ENCODE results near the gene SVIL. TPM values are rescaled to one million over a fixed set of nuclear protein-coding genes. Genes with fewer than 3 reads are reported as not detected.
"Not testable (repeated sequence)": the region's sequence is repeated elsewhere in the genome, so short reads cannot be mapped to it uniquely, and the experiment has no call there.

The SVIL gene
- total RNA-seq, 2 donors from 2014 or later: 6.8 to 18.8 TPM

- DNase-seq (ENCODE audit: low spot score): no peak
- Mint-ChIP-seq H3K36me3 (no peaks in the 10 kb centered on the region), H3K4me1 (ENCODE audit: low read depth in 2 of 2) (peaks cover 1 to 2% of the 10 kb centered on the region in 2 donors), H3K9me3 (no peaks in the 10 kb centered on the region), H3K27me3 (no peaks in the 10 kb centered on the region), H3K4me3 (no peak overlapping the region), H3K27ac (no peak overlapping the region)
- no peak for ATAC-seq
Measured at GRCh38 chr10:29517352-29517923, 117.3 kb downstream of the SVIL start.

DNA sequence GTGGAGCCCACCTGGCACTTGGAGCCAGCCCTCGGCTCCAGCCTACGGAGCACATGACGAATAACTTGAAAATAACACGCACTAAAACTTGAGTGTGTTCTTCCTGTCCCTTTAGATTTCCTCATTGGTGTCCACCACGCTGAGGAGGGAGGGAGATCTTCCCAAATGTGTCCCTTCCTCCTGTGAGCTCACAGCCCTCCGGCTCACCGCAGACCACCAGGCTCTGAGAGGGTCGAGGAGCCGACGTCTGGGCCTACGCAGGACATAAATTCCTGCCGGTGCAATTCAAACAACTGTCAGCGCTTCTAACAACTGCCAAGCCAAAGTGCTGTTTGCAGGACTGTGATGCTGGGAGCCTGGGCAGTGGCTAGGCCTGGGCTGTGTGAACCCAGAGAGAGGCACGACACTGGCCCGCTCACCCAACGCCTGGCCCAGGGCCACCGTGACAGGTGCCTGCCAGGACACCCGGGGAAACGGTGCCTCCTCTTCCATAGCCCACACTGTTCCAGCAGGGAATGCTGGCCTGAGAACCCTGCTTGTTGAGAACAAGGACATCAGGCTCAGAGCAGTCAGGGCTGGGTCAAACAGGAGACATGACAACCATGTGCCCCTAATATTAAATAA lies 118.3 kb downstream of the SVIL start:
- not testable (repeated sequence) for ATAC-seq; H3K4me1 Mint-ChIP-seq (ENCODE audit: low read depth in 2 of 2); H3K9me3 Mint-ChIP-seq; H3K27me3 Mint-ChIP-seq; H3K4me3 Mint-ChIP-seq; H3K36me3 Mint-ChIP-seq; H3K27ac Mint-ChIP-seq; DNase-seq (ENCODE audit: low spot score)

DNA sequence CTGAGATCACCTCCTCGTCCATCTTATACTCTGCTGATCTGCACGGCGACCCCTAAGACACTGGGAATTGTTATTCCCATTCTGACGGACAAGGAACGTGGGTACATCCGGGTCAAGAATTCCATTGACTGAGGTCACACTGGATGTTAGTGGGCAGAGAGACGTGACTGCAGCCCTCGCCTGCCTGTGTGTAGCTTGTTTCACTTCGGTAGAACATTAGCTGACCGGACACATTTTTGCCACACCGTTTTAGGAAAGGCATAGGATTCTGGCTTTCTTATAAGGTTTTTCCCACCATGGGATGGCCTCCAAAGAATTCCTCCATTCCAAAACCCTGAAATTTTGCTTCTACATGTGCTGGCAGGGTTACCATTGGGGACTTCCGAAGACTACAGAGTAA lies 118.9 kb downstream of the SVIL start:
- ATAC-seq; H3K4me1 Mint-ChIP-seq (ENCODE audit: low read depth in 2 of 2); H3K27me3 Mint-ChIP-seq; H3K36me3 Mint-ChIP-seq; H3K4me3 Mint-ChIP-seq; H3K9me3 Mint-ChIP-seq; DNase-seq (ENCODE audit: low spot score); H3K27ac Mint-ChIP-seq: not testable (repeated sequence)

GRCh38 chr10:29515104-29515503 lies 119.7 kb downstream of the SVIL start:
- not testable (repeated sequence) for H3K4me3 Mint-ChIP-seq; H3K27me3 Mint-ChIP-seq; DNase-seq (ENCODE audit: low spot score); ATAC-seq; H3K27ac Mint-ChIP-seq; H3K9me3 Mint-ChIP-seq; H3K36me3 Mint-ChIP-seq; H3K4me1 Mint-ChIP-seq (ENCODE audit: low read depth in 2 of 2)

DNA sequence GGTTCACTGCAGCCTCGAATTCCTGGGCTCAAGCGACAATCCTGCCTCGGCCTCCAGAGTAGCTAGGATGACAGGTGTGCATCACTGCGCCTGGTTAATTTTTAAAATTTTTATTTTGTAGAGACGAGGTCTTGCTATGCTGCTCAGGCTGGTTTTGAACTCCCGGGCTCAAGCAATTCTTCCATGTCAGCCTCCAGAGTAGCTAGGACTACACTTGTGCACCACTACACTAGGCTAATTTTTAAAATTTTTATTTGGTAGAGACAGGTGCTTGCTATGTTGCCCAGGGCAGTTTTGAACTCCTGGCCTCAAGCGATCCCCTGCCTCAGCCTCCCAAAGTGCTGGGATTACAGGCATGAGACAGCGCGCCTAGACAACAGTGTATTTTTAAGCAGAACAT lies 120.5 kb downstream of the SVIL start:
- Mint-ChIP-seq H3K27me3 (no peaks in the 10 kb centered on the region), H3K9me3 (no peaks in the 10 kb centered on the region), H3K4me1 (ENCODE audit: low read depth in 2 of 2) (no peaks in the 10 kb centered on the region), H3K4me3 (no peak overlapping the region), H3K36me3 (no peaks in the 10 kb centered on the region), H3K27ac (no peak overlapping the region)
- DNase-seq (ENCODE audit: low spot score) (no peak), ATAC-seq (no peak)

- ATAC-seq: no peak
- Mint-ChIP-seq H3K27me3 (no peaks in the 10 kb centered on the region), H3K4me1 (ENCODE audit: low read depth in 2 of 2) (peaks cover 2 to 4% of the 10 kb centered on the region in 2 donors), H3K36me3 (no peaks in the 10 kb centered on the region), H3K27ac (no peak overlapping the region), H3K4me3 (no peak overlapping the region), H3K9me3 (no peaks in the 10 kb centered on the region)
- DNase-seq (ENCODE audit: low spot score): no peak
Measured at GRCh38 chr10:29512425-29512974, 122.3 kb downstream of the SVIL start.

DNA sequence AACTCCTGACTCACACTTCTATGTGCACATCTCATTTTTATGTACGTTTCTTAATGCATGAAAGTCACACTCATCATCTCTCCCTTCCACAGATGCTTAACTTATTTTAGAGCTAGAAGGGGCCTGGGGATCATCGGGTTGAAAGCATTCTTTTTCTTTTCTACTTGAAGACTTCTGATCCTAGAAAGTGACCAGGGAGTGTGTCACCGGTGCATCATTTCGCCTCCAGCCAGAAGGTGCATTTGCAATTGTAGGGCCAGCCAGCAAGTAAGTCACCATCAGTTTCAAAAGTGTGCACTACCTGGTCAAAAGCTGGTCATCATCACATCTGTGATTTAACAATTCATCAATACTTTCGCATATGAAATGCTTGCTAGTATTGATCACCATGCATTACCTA lies 123.0 kb downstream of the SVIL start:
- not testable (repeated sequence) for H3K27me3 Mint-ChIP-seq; DNase-seq (ENCODE audit: low spot score); H3K4me1 Mint-ChIP-seq (ENCODE audit: low read depth in 2 of 2); ATAC-seq; H3K36me3 Mint-ChIP-seq; H3K9me3 Mint-ChIP-seq; H3K4me3 Mint-ChIP-seq; H3K27ac Mint-ChIP-seq

- not testable (repeated sequence) for H3K36me3 Mint-ChIP-seq; DNase-seq (ENCODE audit: low spot score); H3K4me1 Mint-ChIP-seq (ENCODE audit: low read depth in 2 of 2); H3K27ac Mint-ChIP-seq; H3K9me3 Mint-ChIP-seq; H3K27me3 Mint-ChIP-seq; H3K4me3 Mint-ChIP-seq
- ATAC-seq: peak in 1 of 2 donors; percentile 62
Measured at GRCh38 chr10:29510483-29511157, 124.2 kb downstream of the SVIL start.

DNA sequence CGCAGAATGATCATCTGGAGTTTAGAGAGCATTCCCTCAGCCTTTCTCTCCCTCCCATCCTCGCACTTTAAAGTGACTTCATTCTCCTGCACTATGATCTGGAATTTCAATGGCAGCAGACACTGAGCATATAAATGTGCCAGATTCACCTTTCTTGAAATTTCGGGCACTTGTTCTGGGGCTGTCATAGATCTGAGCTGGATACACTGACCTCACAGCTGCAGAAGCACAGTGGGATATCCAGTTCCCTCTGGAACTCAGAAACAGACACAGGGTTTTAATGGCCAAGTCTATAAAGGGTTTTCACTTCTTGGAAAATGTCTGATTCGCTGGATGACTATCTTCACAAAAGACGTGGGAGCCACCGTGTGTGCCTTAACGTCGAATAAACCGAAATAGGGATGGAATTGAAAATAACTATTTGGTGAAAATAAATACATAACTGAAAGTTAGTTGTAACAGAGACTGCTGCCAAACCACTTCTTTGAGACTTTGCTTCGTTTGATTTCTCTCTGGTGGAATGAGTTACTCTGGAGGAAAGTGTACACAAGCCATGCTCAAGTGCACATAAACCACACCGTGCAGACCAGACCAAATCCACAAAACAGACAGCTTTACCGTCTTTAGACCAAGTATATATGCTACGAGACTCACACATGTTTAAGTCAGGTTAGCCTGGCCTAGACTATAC lies 126.1 kb downstream of the SVIL start:
- Mint-ChIP-seq H3K36me3 (no peaks in the 10 kb centered on the region), H3K4me3 (no peak overlapping the region), H3K27me3 (no peaks in the 10 kb centered on the region), H3K4me1 (ENCODE audit: low read depth in 2 of 2) (peaks cover 4 to 6% of the 10 kb centered on the region in 2 donors), H3K9me3 (no peaks in the 10 kb centered on the region), H3K27ac (no peak overlapping the region)
- no peak for ATAC-seq
- no peak for DNase-seq (ENCODE audit: low spot score)

DNA sequence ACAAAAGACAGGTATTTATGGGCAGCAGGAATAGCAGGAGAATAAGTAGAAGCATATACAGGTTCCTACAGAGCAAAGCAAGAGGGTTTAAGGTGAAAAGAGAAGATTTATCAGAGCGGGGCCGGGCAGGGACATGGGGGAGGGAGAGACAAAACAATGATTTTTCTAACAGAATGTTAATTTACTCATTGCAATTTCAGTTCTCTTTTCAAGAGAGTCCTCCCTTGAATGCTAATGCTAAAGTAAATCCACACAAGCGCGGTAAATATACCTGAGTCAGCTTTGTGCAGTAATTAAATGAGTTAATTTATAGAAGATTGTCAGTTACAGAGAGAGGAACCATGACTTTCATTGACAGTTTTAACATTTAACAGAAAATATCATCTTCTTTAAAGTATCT lies 127.0 kb downstream of the SVIL start:
- not testable (repeated sequence) for H3K9me3 Mint-ChIP-seq; H3K4me3 Mint-ChIP-seq; ATAC-seq; H3K27me3 Mint-ChIP-seq; H3K4me1 Mint-ChIP-seq (ENCODE audit: low read depth in 2 of 2); DNase-seq (ENCODE audit: low spot score); H3K36me3 Mint-ChIP-seq; H3K27ac Mint-ChIP-seq

GRCh38 chr10:29506324-29506921 lies 128.3 kb downstream of the SVIL start:
- ATAC-seq: peak in 1 of 2 donors; percentile 94
- not testable (repeated sequence) for H3K9me3 Mint-ChIP-seq; H3K27ac Mint-ChIP-seq; H3K27me3 Mint-ChIP-seq; H3K4me1 Mint-ChIP-seq (ENCODE audit: low read depth in 2 of 2); DNase-seq (ENCODE audit: low spot score); H3K4me3 Mint-ChIP-seq; H3K36me3 Mint-ChIP-seq

GRCh38 chr10:29502351-29502750 lies 132.4 kb downstream of the SVIL start:
- no peak for DNase-seq (ENCODE audit: low spot score)
- H3K4me3 Mint-ChIP-seq: no peak overlapping the region

DNA sequence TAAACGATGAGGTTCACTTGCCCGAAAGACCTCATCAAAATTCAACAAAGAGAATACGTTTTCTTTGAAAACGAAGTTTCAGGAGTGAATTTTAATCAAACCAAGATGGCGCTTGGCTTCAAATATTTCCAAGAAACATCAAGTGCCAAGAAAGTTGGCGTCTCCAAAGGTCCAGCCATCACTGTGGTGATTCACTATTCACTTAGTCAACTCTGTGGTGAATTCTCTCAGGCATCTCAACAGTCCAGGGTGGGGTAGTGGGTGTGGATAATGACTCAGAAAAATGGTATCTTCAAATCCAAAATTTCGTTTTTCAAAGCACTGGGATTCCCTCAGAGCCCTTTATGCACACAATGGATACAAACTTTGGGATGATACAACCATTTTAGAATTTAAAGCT lies 133.1 kb downstream of the SVIL start:
- DNase-seq (ENCODE audit: low spot score) (no peak), ATAC-seq (no peak)
- Mint-ChIP-seq H3K9me3 (no peaks in the 10 kb centered on the region), H3K27ac (no peak overlapping the region), H3K4me3 (no peak overlapping the region), H3K27me3 (no peaks in the 10 kb centered on the region), H3K36me3 (no peaks in the 10 kb centered on the region), H3K4me1 (ENCODE audit: low read depth in 2 of 2) (peaks cover 0 to 3% of the 10 kb centered on the region in 2 donors)

More at GRCh38 chr10:29502351-29502750, 132.4 kb downstream of the SVIL start:
- ATAC-seq: no peak
- no peaks in the 10 kb centered on the region for H3K36me3 Mint-ChIP-seq
- no peaks in the 10 kb centered on the region for H3K27me3 Mint-ChIP-seq
- H3K27ac Mint-ChIP-seq: no peak overlapping the region
- peaks cover 1 to 3% of the 10 kb centered on the region in 2 donors for H3K4me1 Mint-ChIP-seq (ENCODE audit: low read depth in 2 of 2)
- H3K9me3 Mint-ChIP-seq: no peaks in the 10 kb centered on the region

Data from natural killer cell treated with Interleukin-12 subunit alpha and Interleukin-12 subunit beta and Interleukin-15 and Interleukin-18, amount 100 ng/mL, for 72 hours (primary cell).